Measurements from ENCODE around the gene ALOXE3. TPM values are rescaled to one million over a fixed set of nuclear protein-coding genes. Genes with fewer than 3 reads are reported as not detected.
A peak's percentile ranks its signal among the peaks of the same experiment; 100 is the strongest.

The ALOXE3 gene
- total RNA-seq, 4 donors from 2014 or later = not detected

DNA sequence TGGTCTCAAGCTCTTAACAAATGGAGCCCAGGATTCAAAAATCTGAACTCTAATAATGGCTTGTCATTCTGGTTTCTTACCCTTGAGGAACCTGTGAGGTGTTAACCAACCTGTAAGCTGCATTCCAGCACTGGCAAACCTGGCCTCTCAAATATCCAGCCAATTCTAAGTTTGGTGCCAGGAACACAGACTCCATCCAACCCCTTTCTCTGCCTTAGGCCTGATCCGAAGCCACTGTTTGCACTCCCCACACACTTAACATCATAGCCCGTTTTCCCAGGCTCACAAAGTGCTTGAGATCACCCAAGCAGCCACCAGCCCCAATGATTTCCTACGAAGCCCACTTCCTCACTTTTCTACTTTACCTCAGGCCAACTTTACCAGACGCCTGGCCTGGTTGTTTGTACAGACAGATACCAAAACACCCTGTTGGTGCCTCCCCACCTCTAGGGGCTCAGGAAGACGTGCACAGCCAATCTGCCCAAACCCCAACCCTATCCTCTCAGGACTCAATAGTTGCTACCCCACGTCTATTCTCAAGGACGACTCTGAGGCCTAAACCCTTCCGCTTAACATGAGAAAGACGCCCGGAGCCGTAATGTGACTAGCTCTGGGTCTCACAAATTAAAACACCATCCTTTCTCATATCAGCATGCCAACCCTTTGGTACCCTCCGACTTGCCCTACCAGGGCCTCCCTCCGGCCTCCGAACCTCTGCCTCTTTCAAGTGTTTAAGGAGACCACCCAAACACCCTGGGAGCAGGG is 37.1 kb upstream of the ALOXE3 start:
- Histone ChIP-seq H3K4me1 (peaks cover 30 to 35% of the 10 kb centered on the region in 2 donors), H3K27me3 (no peaks in the 10 kb centered on the region), H3K9me3 (no peaks in the 10 kb centered on the region), H3K4me3 (peak overlapping the region; percentile 96 to 97 (median 96)), H3K36me3 (peaks cover 0 to 27% of the 10 kb centered on the region in 2 donors), H3K27ac (peak overlapping the region; percentile 98 to 100 (median 100))
- DNase-seq (peak in 1 of 2 donors; percentile 74), ATAC-seq (no peak)
- intact Hi-C loops (cut with DNase I; ENCODE audit: low total_unique reads) (loop anchor here (2.0 to 10.0 kb wide), 2 partner anchors 581 to 673 kb away; partner anchors contain the start of gene CD68), in situ Hi-C loops (cut with MboI; ENCODE audit: low sequenced_read_pairs in 4 of 4) (no loop called here)
- TF ChIP-seq, protein P1, sequence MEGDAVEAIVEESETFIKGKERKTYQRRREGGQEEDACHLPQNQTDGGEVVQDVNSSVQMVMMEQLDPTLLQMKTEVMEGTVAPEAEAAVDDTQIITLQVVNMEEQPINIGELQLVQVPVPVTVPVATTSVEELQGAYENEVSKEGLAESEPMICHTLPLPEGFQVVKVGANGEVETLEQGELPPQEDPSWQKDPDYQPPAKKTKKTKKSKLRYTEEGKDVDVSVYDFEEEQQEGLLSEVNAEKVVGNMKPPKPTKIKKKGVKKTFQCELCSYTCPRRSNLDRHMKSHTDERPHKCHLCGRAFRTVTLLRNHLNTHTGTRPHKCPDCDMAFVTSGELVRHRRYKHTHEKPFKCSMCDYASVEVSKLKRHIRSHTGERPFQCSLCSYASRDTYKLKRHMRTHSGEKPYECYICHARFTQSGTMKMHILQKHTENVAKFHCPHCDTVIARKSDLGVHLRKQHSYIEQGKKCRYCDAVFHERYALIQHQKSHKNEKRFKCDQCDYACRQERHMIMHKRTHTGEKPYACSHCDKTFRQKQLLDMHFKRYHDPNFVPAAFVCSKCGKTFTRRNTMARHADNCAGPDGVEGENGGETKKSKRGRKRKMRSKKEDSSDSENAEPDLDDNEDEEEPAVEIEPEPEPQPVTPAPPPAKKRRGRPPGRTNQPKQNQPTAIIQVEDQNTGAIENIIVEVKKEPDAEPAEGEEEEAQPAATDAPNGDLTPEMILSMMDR (IDR thresholded peaks at IDR 0.05 in 4 of 5, conservative IDR thresholded peaks at IDR 0.05 in 1 of 5) = no peak

DNA sequence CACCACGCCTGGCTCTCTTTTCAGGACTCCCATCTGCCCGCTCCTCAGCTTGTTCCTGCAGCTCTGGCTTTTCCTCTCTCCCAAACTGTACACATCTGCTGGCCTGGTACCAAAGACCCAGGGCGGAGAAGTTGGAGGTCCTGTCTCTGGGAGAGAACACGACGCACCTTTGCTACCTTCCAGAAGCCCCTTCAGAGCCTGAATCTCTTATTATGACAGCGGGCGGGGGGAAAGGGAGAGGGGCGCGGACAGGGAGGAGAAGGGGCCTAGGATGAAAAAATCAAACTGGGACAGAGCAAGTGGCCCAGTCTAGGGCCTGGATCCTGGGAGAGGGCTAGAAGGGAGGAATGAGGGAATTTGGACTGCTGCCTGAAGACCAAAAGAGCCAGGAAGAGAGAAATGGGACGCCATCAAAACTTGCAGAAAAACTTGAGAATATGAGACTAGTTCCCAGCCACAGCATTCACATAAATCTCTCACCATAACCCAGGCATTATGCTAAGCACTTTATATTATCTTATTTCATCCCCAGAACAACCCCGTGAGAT is 36.4 kb upstream of the ALOXE3 start:
- Histone ChIP-seq H3K27ac (peak overlapping the region; percentile 98 to 100 (median 100)), H3K27me3 (no peaks in the 10 kb centered on the region), H3K4me3 (peak overlapping the region; percentile 96 to 97 (median 96)), H3K9me3 (no peaks in the 10 kb centered on the region), H3K36me3 (peaks cover 0 to 33% of the 10 kb centered on the region in 2 donors), H3K4me1 (peaks cover 37 to 42% of the 10 kb centered on the region in 2 donors)
- intact Hi-C loops (cut with DNase I; ENCODE audit: low total_unique reads) (loop anchor here (2.0 to 10.0 kb wide), 5 partner anchors 312 to 912 kb away; partner anchors contain the start of genes CD68, GABARAP and SLC2A4), in situ Hi-C loops (cut with MboI; ENCODE audit: low sequenced_read_pairs in 4 of 4) (loop anchor here in 1 of 4 donors (5.0 kb wide), 1 partner anchor 312 kb away; no protein-coding TSS in a partner anchor)
- ATAC-seq = no peak
- DNase-seq = no peak
- TF ChIP-seq, protein P1 (IDR thresholded peaks at IDR 0.05 in 4 of 5, conservative IDR thresholded peaks at IDR 0.05 in 1 of 5) = no peak
- TF ChIP-seq POLR2A (IDR thresholded peaks at IDR 0.05) = peak in 1 of 2 donors; percentile 32

DNA sequence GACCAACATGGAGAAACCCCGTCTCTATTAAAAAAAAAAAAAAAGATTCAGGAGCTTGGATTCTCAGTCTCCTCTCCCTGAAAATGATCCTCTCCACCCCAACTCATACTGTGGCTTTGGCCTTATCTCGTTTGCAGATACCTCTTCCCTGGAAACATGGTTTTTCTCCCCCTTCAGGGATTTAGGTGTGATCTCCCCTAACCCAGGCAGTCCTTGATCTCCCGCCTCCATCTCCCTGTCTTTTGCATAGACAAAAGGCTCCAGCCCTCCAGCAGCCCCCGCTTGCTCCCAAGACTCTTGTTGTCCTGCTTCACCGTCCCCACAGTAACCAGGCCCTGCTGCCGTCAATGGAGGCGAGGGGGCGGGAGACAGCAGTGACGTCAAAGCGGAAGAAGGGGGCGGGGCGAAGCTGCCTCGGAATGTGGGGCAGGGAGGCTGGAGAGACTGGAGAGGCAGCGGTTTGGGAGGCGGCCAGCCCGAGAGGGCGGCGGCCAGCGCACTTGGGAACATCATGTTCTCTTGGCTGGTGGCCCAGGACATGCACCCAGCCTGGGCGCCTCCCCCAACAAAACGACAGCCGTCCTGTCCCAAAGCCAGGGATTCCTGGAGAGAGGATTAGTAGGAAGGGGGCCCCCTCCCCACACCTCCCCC is 35.8 kb upstream of the ALOXE3 start:
- H3K4me1 ChIP-seq = peaks cover 42 to 48% of the 10 kb centered on the region in 2 donors
- intact Hi-C loops (cut with DNase I; ENCODE audit: low total_unique reads) (loop anchor here (2.0 to 10.0 kb wide), 5 partner anchors 312 to 912 kb away; partner anchors contain the start of genes CD68, GABARAP and SLC2A4), in situ Hi-C loops (cut with MboI; ENCODE audit: low sequenced_read_pairs in 4 of 4) (loop anchor here in 1 of 4 donors (5.0 kb wide), 1 partner anchor 312 kb away; no protein-coding TSS in a partner anchor)
- TF ChIP-seq, protein P1 (IDR thresholded peaks at IDR 0.05 in 4 of 5, conservative IDR thresholded peaks at IDR 0.05 in 1 of 5) = no peak
- TF ChIP-seq POLR2A (IDR thresholded peaks at IDR 0.05) = peak; percentile 70 to 95
- H3K4me3 ChIP-seq = peak overlapping the region; percentile 96 to 97 (median 96)
- ATAC-seq (peak; percentile 28 to 29), DNase-seq (peak; percentile 99 to 100)
- H3K9me3 ChIP-seq = no peaks in the 10 kb centered on the region
- H3K27me3 ChIP-seq = no peaks in the 10 kb centered on the region
- H3K27ac ChIP-seq = peak overlapping the region; percentile 98 to 100 (median 100)
- H3K36me3 ChIP-seq = peaks cover 0 to 33% of the 10 kb centered on the region in 2 donors

DNA sequence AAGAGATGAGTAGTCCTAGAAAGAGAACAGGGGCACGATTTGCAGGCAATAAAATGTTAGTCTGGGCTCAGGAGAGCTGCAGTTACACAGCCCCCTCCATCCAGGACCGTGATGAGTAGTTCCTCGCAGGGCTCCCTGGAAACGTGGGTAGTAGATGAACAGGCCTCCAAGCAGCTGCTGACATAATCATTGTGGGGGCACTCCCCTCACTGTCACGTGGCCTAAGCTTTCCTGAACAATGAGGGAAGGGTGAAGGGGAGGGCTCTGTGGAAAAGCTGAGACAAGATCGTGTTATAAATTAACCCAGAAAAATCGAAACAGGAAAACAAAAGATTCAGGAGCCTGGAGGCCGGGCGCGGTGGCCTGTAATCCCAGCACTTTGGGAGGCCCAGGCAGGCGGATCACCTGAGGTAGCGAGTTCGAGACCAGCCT is 35.2 kb upstream of the ALOXE3 start:
- H3K27ac ChIP-seq = peak overlapping the region; percentile 98 to 100 (median 100)
- peaks cover 0 to 38% of the 10 kb centered on the region in 2 donors for H3K36me3 ChIP-seq
- in situ Hi-C loops (cut with MboI; ENCODE audit: low sequenced_read_pairs in 4 of 4) (loop anchor here in 1 of 4 donors (5.0 kb wide), 1 partner anchor 311 kb away; no protein-coding TSS in a partner anchor), intact Hi-C loops (cut with DNase I; ENCODE audit: low total_unique reads) (loop anchor here (5.0 to 10.0 kb wide), 4 partner anchors 311 to 911 kb away; partner anchors contain the start of genes CD68, GABARAP and SLC2A4)
- H3K4me1 ChIP-seq = peaks cover 41 to 52% of the 10 kb centered on the region in 2 donors
- ATAC-seq = peak; percentile 5 to 7
- no peaks in the 10 kb centered on the region for H3K9me3 ChIP-seq
- peak overlapping the region; percentile 69 to 97 (median 84) for H3K4me3 ChIP-seq
- H3K27me3 ChIP-seq = no peaks in the 10 kb centered on the region
- TF ChIP-seq, protein P1 (IDR thresholded peaks at IDR 0.05 in 4 of 5, conservative IDR thresholded peaks at IDR 0.05 in 1 of 5) = no peak
- peak in 1 of 2 donors; percentile 47 for TF ChIP-seq POLR2A (IDR thresholded peaks at IDR 0.05)
- DNase-seq = peak; percentile 78 to 86
